GM21515 (cell line): ENCODE measurements around the gene TUBAL3.
A peak's percentile ranks its signal among the peaks of the same experiment; 100 is the strongest.

Experiments used
- ATAC-seq: cut with Tn5 transposase; IDR thresholded peaks from one replicate; pipeline ENCODE4 v1.9.1; 2021; ENCODE audit not compliant: unreplicated experiment

Gene TUBAL3

DNA sequence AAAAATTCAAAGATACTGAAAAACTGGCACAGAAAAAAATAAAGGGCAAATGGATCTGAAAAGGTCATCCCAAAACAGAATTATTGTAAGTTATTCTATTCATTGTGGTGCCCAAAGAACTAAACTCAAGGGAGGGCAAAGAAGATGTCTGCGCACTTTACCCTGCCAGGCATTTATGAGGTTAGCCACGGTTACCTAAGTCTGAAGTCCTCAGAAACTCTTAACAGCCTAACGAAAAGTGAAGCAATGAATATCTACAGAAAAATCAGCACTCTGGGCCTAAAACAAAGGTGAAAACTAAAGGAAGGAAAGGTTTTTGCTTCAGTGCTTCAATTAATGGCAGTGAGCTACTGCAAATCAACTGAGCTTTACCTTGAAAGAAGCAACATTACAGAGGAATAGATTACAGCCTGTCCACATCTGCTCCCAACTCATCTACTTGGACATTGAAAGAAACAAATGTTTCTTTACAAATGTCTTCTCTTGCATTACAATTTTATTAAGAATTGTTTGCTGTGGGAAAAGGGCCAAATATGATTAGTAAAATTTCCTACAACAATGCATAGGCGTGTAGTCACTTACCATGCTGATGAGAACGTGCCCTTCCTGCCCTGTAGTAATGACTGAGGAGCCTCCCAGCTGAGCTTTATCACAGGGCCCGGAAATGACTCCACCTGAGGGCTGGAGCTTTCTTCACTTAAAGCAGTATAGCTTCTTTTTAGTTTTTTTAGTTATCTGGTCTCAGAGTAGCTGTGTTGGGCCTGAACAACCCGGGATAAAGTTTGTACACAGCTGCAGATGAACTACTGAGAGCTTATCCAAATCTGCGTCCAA, at the start of gene TUBAL3:
Gene TUBAL3, minus strand, starts transcription at position 621 of the 834 bp plus-strand sequence. Its CDS starts 36 bp downstream, at position 585.
- no peak for ATAC-seq

GRCh38 chr10:5453749-5454489, 49.3 kb upstream of the TUBAL3 start:
- no peak for ATAC-seq

DNA sequence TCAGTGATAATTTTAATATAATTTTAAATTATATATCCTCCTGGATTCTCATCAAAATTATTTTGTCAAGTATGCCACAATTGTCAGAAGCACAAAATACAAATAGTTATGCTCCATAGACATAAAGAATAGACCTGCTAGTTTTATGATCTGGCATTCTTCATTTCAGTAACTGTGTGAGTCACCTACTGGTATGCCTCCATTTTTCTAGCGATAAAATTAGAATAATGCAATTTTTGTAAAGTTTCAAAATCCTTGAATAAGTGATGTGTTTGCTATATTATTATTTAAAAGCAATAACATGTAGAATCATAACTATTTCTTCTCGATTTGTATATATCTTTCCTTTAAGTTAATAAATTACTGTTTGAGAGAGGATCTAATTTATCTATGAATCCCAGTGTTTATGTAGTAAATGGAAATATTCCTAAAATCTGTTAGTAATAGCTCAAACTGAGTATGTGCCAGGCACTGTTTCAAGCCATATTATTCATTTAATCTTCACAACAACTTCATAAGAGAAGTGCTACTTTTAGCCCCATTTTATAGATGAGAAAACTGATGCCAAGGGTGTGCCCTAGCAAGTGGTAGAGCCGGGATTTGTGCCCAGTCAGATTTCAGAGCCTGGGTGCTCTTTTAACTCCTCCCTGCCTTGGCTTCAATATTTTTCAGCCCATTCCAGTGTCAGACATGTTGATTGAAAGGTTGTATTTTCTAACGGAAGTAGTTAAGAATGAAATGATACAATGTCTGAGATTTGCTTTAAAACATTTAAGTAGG, 46.2 kb upstream of the TUBAL3 start:
- ATAC-seq: no peak

DNA sequence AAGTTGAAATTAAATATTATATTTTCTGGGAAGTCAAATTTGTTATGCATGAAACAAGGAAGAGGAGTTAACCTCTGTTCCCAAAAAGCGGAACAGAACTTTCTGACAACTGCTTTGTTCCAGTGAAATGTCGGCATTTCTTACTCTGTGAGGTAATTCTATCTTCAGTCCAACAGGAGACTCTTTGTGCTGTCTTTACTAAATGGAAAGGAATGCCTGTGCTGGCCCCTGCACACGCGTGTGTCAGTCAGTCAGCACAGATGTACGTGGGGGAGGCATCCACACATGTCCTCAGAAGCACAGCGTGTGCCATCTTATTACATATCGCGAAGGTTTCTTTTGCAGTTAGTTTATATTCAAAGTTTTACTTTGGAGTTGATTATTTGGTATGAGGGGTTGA, 45.2 kb upstream of the TUBAL3 start:
- ATAC-seq: no peak

GRCh38 chr10:5449227-5449626, 44.6 kb upstream of the TUBAL3 start:
- ATAC-seq: no peak

- ATAC-seq: no peak
These were observed 43.8 kb upstream of the TUBAL3 start for GRCh38 chr10:5448333-5449001.

DNA sequence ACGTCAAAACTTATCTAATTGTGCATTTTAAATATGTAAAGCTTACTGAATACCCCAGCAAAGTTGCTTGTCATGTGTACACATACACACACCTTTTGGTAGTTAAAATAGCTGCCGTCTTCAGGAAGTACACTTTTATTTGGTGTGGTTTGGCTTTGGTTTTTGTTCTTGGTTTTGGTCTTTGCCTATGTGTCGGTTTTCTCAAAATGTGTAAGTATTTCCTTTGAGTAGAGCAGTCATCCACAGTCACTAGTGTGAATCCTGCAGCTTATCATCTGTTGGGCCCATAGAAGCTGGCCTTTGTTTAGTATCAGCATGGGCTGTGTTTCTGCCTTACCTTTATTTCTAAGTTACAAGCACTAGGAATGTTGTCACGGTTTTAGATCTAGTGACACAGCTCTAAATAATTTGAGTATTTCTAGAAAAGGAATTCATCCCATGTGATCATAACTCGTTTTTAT, 43.0 kb upstream of the TUBAL3 start:
- ATAC-seq: peak; percentile 51

DNA sequence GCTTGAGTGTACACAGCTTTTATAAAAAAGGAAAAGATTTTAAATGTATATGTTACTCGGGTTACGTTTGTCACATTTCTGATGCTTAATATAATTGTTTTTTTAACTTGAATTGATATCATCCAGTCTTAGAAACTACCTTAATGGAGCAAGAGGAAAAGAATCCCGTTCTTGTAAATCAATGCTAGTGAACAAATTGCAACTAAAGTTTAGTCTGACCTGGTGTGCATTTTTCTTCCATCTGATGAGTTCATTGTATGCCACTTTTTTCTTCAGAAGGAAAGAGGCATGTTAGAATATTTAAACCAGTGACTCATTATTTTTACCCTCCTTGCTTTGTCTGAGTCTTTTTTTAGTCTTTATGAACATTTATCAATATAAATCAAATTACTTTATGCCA, 42.4 kb upstream of the TUBAL3 start:
- no peak for ATAC-seq

DNA sequence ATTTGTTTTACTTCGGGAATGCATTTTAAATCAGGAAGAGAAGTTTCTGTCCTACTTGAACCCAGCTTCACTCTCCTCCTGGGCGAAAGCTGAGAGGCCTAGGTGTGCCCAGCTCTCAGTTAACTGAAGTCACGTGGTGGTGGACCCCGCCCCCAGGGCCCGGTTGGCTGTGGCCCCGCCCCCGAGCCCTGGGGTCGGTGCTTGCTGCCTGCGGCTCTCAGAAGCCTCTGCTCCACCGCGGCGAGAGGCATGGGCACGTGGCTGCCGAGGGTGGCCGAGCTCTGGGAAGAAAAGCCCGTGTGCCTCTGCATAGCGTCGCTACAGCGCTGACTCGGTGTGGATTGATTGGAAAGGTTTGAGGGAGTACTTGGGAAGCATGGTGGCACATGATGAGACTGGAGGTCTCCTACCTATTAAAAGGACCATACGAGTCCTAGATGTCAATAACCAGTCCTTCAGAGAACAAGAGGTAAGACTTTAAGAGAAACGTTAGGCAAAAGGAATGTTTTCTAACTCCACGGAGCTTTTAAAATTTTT, 41.8 kb upstream of the TUBAL3 start:
- no peak for ATAC-seq

GRCh38 chr10:5445006-5445405, 40.4 kb upstream of the TUBAL3 start:
- ATAC-seq: no peak

GRCh38 chr10:5443429-5443828, 38.8 kb upstream of the TUBAL3 start:
- ATAC-seq: peak; percentile 83

- no peak for ATAC-seq
These were observed 38.4 kb upstream of the TUBAL3 start for GRCh38 chr10:5442990-5443370.

GRCh38 chr10:5442065-5442989, 37.7 kb upstream of the TUBAL3 start:
- ATAC-seq: no peak

- ATAC-seq: no peak
These were observed 36.5 kb upstream of the TUBAL3 start for GRCh38 chr10:5441106-5441505.

DNA sequence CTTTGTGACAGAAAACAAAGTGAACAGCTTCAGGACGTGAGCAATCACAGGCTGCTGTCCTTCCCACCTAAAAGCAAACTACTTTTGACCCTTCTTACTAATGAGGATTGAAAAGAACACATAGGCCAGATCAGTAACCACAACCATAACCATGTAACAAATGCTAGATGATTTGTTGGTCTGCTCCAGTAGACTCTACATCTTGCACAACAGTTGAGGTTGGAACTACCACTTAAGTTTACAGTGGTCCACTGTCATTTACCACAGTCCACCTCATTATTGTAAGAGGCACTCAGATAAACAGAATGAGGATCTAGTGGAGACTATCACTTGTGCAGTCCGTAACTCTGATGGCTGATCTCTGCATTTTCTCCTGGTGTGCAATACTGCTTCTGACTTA, 35.6 kb upstream of the TUBAL3 start:
- no peak for ATAC-seq

- no peak for ATAC-seq
These were observed 30.7 kb upstream of the TUBAL3 start for GRCh38 chr10:5435328-5435727.

DNA sequence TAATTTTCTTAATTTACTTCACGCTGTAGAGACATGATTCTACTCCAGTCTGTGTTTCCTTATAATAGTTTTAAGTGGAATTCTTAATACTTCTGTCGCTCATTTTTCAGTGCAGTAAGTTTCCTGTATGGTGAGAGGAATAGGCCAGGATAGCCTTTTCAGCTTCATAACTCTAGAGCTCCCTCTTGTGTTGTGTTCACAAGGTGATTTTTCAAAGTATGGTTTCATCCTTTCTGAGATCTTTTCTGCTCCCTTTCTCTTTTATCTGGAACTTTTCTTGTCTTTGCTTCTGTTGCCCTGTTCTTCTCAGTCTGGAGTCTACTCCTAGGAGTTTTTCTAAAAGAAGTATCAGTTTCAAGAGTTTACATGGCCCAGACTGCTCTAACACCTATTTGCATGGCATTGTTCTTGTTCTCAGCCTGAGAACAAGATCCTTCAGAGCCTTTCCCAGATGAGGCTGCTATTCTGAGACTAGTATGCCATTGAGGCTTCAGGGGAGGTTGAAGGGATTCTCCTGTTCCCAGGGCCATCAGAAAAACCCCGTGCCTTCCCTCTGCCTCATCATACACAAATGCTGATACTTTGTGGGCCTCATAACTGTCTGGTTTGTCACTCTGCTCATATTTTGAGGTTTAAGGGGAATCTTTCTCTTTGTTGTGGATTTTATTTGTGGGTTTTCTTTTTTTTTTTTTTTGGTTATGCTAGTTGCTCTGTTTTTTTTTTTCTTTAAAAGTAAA, 29.6 kb upstream of the TUBAL3 start:
- no peak for ATAC-seq

DNA sequence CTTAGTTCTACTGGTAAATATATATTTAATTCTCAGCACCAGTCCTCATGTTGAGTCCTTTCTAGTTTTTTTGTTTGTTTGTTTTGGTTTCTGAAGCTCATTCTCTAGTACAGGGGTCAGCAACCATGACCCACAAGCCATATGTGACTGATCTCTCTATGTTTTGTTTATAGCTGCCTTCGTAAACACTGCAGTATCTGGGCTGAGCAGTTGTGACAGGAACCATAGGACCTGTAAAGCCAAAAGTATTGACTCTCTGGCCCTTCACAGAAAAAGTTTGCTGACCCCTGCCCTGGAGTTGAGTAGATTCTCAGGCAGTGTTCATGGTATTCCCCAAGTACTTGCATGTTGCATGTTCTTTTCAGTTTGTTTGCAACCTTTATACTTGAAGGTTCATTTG, 28.6 kb upstream of the TUBAL3 start:
- ATAC-seq: no peak

- ATAC-seq: no peak
These were observed 23.5 kb upstream of the TUBAL3 start for GRCh38 chr10:5428133-5428532.
